ENCODE data around the gene UNG. TPM values are rescaled to one million over a fixed set of nuclear protein-coding genes. Genes with fewer than 3 reads are reported as not detected.

The UNG gene
- total and polyA plus RNA-seq, 2 of the 8 experiments (the other 6 are each of a cell fraction or from before 2014, with no cell fraction given), result 71.6 to 163 TPM

DNA sequence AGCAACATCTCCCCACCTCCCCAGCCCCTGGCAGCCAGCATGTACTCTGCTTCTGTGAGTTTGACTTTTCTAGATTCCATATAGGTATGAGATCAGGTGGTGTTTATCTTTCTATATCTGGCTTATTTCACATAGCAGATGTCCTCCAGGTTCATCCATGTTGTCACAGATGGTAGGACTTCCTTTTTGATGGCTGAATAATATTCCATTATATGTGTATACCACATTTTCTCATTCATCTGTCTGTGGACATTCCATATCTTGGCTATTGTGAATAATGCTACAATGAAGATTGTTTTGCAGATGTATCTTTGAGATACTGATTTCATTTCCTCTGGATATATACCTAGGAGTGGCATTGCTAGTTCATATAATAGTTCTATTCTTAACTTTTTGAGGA lies 22.5 kb upstream of the UNG start:
- Histone ChIP-seq H4K91ac (replicated peaks; ENCODE audit: insufficient read length, low read length) (no peak overlapping the region), H2BK20ac (ENCODE audit: low read length) (no peak overlapping the region), H3K14ac (ENCODE audit: insufficient read length) (no peak overlapping the region), H3K56ac (replicated peaks; ENCODE audit: insufficient read length, low read depth, low read length) (no peak overlapping the region), H3K4ac (replicated peaks; ENCODE audit: insufficient read length, low read depth, low read length) (no peak overlapping the region), H3K18ac (ENCODE audit: extremely low read depth, low read length) (no peak overlapping the region), H3K23me2 (ENCODE audit: low read depth, low read length) (peaks cover 2% of the 10 kb centered on the region; the same call in 1 of the 2 replicates), H3K79me1 (ENCODE audit: low read depth, low read length) (no peaks in the 10 kb centered on the region), H2BK15ac (ENCODE audit: low read length) (no peak overlapping the region), H3K79me2 (ENCODE audit: control insufficient read depth in 1 of 2, insufficient read depth in 2 of 2, low read length in 2 of 2) (no peaks in the 10 kb centered on the region), H3K9ac (replicated peaks in 1 of 4; ENCODE audit: extremely low read depth in 1 of 4, low read depth in 3 of 4, low read length in 3 of 4) (no peak overlapping the region), H4K8ac (ENCODE audit: extremely low read depth, insufficient read depth, low read length) (no peak overlapping the region), H2BK12ac (ENCODE audit: low read depth, low read length) (no peak overlapping the region), H3K9me3 (ENCODE audit: insufficient read depth in 2 of 2, low read depth in 1 of 2, low read length in 1 of 2) (no peaks in the 10 kb centered on the region), H3K27me3 (replicated peaks in 1 of 4; ENCODE audit: control insufficient read depth in 3 of 4, extremely low read depth in 1 of 4, insufficient read depth in 3 of 4, low read length in 3 of 4) (no peaks in the 10 kb centered on the region), H4K5ac (ENCODE audit: insufficient read length, low read depth, low read length) (no peak overlapping the region), H3K4me2 (ENCODE audit: insufficient read depth in 1 of 2, low read depth in 2 of 2, low read length in 2 of 2) (no peak overlapping the region), H3K23ac (ENCODE audit: insufficient read length) (no peak overlapping the region), H2AK5ac (ENCODE audit: low read depth, low read length) (no peak overlapping the region), H3K27ac (ENCODE audit: low read depth, low read length) (no peak overlapping the region), H3K36me3 (ENCODE audit: control insufficient read depth in 2 of 4, insufficient read depth in 4 of 4, low read length in 3 of 4) (no peaks in the 10 kb centered on the region; a peak in 1 of 8 replicates), H4K20me1 (replicated peaks in 1 of 2; ENCODE audit: control insufficient read depth in 1 of 2, insufficient read depth in 2 of 2, low read length in 2 of 2) (no peaks in the 10 kb centered on the region), H2BK5ac (ENCODE audit: low read depth, low read length) (no peak overlapping the region), H3K4me3 (ENCODE audit: extremely low read depth in 1 of 4, insufficient read depth in 2 of 4, low read depth in 3 of 4, low read length in 4 of 4) (no peak overlapping the region), H2BK120ac (replicated peaks; ENCODE audit: low read depth, low read length) (no peak overlapping the region), H3K4me1 (replicated peaks in 1 of 4; ENCODE audit: control insufficient read depth in 3 of 4, insufficient read depth in 4 of 4, low read length in 3 of 4) (peaks cover 0 to 6% (median 0%) of the 10 kb centered on the region in 4 experiments; a peak in 2 of 7 replicates), H2AFZ (ENCODE audit: low read length) (no peak overlapping the region)
- no peak for DNase-seq (ENCODE audit: low read depth in 1 of 2, low spot score in 2 of 2)
- CTCF ChIA-PET (ENCODE audit: partially characterized antibody), result no interaction called here
- TF ChIP-seq HDAC2 (IDR thresholded peaks at IDR 0.05; ENCODE audit: borderline replicate concordance in 1 of 2, low read depth in 2 of 2, low read length in 2 of 2) (no peak), SIX5 (IDR thresholded peaks at IDR 0.05; ENCODE audit: low read depth, low read length) (no peak), SIRT6 (IDR thresholded peaks at IDR 0.05; ENCODE audit: low read length) (no peak), GTF2F1 (IDR thresholded peaks at IDR 0.05; ENCODE audit: borderline replicate concordance, low read depth, low read length) (no peak), BACH1 (IDR thresholded peaks at IDR 0.05; ENCODE audit: low read length) (no peak), YY1 (IDR thresholded peaks at IDR 0.05; ENCODE audit: low read depth, low read length) (no peak), POLR2A (IDR thresholded peaks at IDR 0.05; ENCODE audit: control extremely low read depth in 1 of 2, low read depth in 2 of 2, low read length in 2 of 2) (no peak), BCL11A (IDR thresholded peaks at IDR 0.05; ENCODE audit: low read depth in 2 of 2, low read length in 2 of 2) (no peak), CREB1 (IDR thresholded peaks at IDR 0.05) (no peak), SAP30 (IDR thresholded peaks at IDR 0.05; ENCODE audit: insufficient read depth, insufficient replicate concordance, low read length) (no peak), CBX8 (IDR thresholded peaks at IDR 0.05; ENCODE audit: borderline replicate concordance, low read depth, low read length) (no peak)
- TF ChIP-seq, protein P1, sequence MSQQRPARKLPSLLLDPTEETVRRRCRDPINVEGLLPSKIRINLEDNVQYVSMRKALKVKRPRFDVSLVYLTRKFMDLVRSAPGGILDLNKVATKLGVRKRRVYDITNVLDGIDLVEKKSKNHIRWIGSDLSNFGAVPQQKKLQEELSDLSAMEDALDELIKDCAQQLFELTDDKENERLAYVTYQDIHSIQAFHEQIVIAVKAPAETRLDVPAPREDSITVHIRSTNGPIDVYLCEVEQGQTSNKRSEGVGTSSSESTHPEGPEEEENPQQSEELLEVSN (IDR thresholded peaks at IDR 0.05), result no peak
- FAIRE-seq, result no peak
- POLR2A ChIA-PET (ENCODE audit: partially characterized antibody), result no interaction called here
